NCI-H1048 (cell line): Measurements from ENCODE around the gene ARHGEF17.

Source experiments
- DNase-seq: peaks from one replicate; lab custom pipeline; 2025; lab: John Stamatoyannopoulos, UW

The ARHGEF17 gene

DNA sequence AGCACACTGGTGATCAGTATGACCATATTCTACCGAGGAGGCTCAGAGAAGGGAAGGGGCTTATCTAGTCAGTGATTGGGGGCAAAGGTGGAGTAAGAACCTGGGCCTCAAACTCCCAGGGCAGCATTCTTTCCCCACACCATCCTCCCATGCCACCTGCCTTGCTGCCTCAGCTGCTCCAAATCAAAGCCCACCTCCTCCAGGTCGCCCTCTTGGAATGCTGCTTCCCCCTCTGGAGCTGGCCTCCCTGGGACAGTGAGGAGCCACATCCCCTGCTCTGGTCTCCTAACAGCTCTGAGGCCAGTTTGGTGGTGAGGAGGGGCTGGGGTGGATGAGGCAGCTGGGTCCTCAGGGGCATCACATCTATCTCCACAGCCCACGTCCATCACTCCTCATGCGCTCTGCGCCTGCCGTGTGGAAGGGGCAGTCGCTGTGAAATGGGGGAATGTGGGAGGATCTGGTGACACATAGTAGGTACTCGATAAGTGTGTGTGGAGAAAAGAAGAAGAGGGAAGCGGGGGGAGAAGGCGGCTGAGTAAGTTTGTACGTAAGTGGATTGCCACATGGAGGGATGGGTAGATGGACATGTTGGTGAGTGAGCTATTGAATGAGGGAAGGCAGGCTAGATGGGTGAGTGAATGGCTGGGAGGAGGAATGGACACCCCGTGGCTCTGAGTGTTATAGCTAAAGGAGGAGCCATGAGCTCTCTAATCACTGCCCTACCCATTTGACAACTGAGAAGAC, 16.1 kb upstream of the ARHGEF17 start:
- no peak for DNase-seq

DNA sequence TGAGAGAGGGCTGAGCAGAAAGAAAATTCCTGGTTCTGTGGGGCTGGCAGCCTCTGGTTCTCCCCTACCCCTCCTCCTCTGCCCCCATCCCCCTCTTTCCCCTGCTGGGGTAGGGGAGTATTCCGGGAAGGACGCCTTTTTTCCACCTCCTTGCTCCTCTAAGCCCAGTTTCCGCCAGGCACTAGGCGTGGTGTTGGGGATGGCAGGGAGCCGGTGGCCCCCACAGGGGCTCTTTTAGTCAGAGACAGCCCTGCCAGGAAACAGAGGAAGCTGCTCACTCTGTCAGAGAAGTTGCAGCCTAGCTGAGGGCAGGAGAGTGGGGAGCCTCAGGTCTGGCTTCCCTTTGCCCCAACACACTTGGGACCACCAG, 15.6 kb upstream of the ARHGEF17 start:
- no peak for DNase-seq

DNA sequence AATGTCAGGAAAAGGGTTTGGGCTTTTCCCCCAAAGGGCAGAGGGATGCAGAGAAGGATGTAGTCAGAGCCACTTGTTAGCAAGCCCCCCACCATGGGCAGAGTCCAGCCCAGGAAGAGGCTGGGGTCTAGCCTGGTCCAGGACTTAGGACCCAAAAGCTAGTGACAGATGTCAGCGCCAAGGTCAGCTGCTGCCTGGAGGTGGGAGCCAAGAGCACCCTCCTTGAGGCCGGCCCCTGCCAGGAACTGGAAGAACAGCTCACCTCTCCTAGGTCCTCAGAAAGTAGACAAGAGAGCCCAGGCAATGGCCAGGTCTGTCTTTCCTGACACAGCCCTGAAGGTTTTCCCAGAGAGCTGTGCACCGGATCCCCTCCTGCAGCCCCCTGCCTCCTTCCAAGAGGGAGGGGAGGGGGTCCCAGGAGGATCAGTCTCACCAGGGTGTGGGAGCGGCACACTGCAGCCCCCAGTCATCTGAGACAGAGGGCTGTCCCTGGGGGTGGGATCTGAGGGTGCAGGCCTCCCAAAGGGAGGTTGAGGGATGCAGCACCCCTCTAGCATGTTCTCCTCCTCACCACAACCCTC, 14.6 kb upstream of the ARHGEF17 start:
- no peak for DNase-seq

GRCh38 chr11:73294604-73295003, 13.5 kb upstream of the ARHGEF17 start:
- DNase-seq, result no peak

DNA sequence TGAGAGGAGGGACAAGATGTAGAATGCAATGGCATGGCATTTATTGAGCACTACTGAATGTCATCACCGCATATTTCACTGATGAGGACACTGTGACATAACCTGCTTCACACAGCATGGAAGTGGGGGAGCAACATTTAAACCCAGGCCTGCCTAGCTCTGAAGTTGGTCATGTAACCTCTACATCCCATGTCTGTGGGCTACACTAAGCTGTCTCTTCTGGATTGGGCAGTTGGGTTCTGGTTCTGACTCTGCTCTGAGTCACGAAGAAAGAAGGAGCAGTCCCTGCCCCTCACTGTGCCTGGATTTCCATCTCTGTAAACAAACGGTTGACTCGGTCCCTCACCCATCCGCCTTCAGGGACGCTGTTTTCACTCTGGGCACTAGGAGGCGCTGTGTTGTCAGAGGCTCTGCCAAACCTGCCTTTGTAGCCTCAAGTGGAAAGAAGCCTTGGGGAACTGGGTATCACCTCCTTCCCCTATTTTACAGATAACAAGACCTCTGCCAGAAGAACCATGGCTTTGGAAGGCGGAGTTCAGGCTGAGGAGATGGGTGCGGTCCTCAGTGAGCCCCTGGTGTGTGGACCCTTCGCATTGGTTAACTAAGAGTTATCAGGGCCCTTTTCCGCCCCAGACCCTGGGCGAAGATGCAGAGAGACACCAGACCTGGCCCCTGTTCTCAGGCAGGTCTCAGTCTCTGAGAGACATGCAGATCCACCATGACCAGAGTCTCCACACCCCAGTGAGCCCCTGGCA, 12.7 kb upstream of the ARHGEF17 start:
- DNase-seq, result peak; percentile 46

GRCh38 chr11:73295996-73296318, 12.1 kb upstream of the ARHGEF17 start:
- no peak for DNase-seq

DNA sequence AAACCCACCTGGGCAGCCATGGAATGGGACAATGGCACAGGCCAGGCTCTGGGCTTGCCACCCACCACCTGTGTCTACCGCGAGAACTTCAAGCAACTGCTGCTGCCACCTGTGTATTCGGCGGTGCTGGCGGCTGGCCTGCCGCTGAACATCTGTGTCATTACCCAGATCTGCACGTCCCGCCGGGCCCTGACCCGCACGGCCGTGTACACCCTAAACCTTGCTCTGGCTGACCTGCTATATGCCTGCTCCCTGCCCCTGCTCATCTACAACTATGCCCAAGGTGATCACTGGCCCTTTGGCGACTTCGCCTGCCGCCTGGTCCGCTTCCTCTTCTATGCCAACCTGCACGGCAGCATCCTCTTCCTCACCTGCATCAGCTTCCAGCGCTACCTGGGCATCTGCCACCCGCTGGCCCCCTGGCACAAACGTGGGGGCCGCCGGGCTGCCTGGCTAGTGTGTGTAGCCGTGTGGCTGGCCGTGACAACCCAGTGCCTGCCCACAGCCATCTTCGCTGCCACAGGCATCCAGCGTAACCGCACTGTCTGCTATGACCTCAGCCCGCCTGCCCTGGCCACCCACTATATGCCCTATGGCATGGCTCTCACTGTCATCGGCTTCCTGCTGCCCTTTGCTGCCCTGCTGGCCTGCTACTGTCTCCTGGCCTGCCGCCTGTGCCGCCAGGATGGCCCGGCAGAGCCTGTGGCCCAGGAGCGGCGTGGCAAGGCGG, 11.4 kb upstream of the ARHGEF17 start:
- no peak for DNase-seq

DNA sequence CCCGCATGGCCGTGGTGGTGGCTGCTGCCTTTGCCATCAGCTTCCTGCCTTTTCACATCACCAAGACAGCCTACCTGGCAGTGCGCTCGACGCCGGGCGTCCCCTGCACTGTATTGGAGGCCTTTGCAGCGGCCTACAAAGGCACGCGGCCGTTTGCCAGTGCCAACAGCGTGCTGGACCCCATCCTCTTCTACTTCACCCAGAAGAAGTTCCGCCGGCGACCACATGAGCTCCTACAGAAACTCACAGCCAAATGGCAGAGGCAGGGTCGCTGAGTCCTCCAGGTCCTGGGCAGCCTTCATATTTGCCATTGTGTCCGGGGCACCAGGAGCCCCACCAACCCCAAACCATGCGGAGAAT, 10.9 kb upstream of the ARHGEF17 start:
- DNase-seq, result no peak

GRCh38 chr11:73297702-73298101, 10.4 kb upstream of the ARHGEF17 start:
- DNase-seq, result no peak

DNA sequence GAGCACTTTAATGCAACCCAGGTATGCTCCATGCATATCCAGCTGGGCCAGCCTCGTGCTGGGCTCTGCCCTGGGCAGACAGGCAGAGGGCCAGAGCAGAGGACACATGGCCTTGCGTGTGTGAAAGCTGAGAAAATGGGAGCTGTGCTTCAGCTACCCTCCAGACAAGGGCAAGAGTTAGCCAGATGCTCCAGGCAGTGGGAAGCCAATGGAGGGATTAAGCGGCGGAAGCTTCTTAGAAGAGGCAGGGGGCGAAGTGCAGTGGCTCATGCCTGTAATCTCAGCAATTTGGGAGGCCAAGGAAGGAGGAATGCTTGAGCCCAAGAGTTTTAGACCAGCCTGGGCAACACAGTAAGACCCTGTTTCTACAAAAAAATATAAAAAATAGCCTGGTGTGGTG, 9.8 kb upstream of the ARHGEF17 start:
- no peak for DNase-seq

DNA sequence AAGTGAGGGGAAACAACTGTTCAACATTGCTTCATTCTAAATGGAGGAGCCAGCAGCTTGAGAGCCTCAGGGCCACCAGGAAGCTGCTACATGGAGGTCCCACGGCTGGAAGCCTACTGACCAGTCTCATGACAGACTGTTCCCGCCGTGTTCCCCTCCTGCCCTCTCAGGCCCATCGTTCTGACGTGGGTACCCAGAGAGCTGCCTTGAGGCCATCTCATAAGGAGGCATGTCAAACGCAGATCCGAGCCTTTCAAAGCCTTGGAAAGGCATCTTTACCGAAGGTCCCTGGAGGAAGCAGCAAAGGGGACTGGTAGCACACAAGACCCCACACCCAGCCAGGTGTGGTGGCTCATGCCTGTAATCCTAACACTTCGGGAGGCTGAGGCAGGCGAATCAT, 8.3 kb upstream of the ARHGEF17 start:
- DNase-seq, result no peak

DNA sequence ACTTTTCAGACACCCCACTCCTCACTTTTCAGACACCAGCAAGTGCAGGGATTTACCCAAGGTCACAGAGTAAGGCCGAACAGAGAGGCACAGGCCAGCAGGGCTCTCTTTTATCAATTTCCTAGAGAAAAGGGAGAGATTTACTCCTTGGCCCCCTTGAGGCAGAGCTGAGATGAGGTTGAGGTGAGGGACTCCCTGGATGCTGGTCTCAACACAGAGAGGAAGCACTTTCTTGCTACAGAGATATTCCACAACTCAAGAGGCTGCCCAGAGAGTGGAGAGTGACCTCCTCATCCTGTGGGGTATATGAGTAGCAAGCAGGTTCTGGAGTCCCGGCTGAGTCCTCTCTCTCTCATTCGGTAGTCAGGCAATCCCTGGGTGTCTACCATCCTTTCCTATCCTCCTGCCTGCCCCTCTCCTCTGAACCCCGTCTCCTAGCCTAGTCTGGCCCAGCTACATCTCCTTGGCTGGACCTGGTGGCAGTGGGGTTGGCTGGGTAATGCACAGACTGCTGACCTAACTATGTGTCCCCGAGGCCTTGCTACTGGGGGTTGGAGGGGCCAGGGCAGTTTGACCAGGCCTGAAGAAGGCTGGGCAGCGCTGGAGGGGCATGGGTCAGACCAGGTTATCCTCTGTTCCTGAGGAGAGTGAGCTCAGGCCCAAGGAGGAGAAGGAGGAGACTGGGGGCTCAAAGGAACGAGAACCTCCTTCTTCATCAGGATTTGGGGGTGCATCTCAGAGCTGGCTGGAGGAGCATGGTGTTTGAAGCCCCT, 1.8 kb upstream of the ARHGEF17 start:
- DNase-seq, result no peak

DNA sequence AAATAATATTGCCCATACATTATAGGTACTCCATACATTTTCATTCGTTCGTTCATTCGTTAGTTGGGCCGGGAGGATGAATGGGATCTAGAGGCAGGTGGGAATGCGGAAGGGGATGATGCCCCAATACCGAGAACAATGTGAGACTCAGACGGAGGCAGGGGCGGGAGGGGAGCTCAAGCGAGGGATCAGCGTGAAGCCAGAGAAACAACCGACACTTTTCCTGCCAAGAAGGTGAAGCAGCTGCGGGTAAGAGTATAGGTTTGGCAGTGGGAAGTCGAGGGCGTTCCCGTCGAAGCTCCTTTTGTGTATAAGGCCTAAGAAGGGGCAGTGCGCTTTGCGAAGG, 1.1 kb upstream of the ARHGEF17 start:
- no peak for DNase-seq

GRCh38 chr11:73307323-73308002, 613 bp upstream of the ARHGEF17 start:
- DNase-seq, result peak; percentile 100

- no peak for DNase-seq
Observed at GRCh38 chr11:73308961-73309919, 1.2 kb downstream of the ARHGEF17 start.

- DNase-seq, result no peak
Observed at GRCh38 chr11:73310076-73310475, 2.0 kb downstream of the ARHGEF17 start.

- DNase-seq, result no peak
Observed at GRCh38 chr11:73310661-73311393, 2.8 kb downstream of the ARHGEF17 start.

DNA sequence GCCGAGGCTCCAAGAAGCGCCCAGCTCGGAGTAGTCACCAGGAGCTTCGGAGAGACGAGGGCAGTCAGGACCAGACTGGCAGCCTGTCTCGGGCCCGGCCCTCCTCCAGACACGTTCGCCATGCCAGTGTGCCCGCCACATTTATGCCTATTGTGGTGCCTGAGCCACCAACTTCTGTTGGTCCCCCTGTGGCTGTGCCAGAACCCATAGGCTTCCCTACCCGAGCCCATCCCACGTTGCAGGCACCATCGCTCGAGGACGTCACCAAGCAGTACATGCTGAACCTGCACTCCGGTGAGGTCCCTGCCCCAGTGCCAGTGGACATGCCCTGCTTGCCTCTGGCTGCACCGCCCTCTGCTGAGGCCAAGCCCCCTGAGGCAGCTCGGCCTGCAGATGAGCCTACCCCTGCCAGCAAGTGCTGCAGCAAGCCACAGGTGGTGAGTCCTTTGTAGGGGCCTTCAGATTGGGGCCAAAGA, 3.4 kb downstream of the ARHGEF17 start:
- DNase-seq, result no peak

- DNase-seq, result no peak
Observed at GRCh38 chr11:73312036-73312435, 4.0 kb downstream of the ARHGEF17 start.
